NOMO-1 treated with DMSO at 0.1 percent for 48 hours (cell line): ENCODE measurements around the gene WLS.

ENCODE experiments used
- DNase-seq: peaks from one replicate; lab custom pipeline; 2025; ENCODE audit not compliant: unreplicated experiment; lab: John Stamatoyannopoulos, UW

Gene WLS

GRCh38 chr1:68103884-68104554 is 128.3 kb downstream of the WLS start:
- no peak for DNase-seq

- DNase-seq, result no peak
Observed at GRCh38 chr1:68103011-68103545, 129.2 kb downstream of the WLS start.

- no peak for DNase-seq
Observed at GRCh38 chr1:68101829-68102228, 130.5 kb downstream of the WLS start.

GRCh38 chr1:68100571-68100970 is 131.8 kb downstream of the WLS start:
- DNase-seq, result no peak

- no peak for DNase-seq
Observed at GRCh38 chr1:68093737-68094136, 138.6 kb downstream of the WLS start.

GRCh38 chr1:68087184-68087583 is 145.1 kb downstream of the WLS start:
- no peak for DNase-seq

GRCh38 chr1:68085752-68086151 is 146.6 kb downstream of the WLS start:
- DNase-seq, result no peak

GRCh38 chr1:68083686-68084085 is 148.6 kb downstream of the WLS start:
- no peak for DNase-seq

GRCh38 chr1:68081775-68082283 is 150.5 kb downstream of the WLS start:
- no peak for DNase-seq

- DNase-seq, result no peak
Observed at GRCh38 chr1:68078647-68079046, 153.7 kb downstream of the WLS start.
